Lower leg skin (tissue), 3 donors: Measurements from ENCODE around the gene ETS1.

Source experiments
- POLR2A ChIP-seq, 2 donors: fragments of 450-650 bp; IDR thresholded peaks; one replicate each; pipeline ENCODE4 v1.6.1; 2016 to 2017; ENCODE audit warnings: antibody characterized with exemption in 2 of 2, mild to moderate bottlenecking in 1 of 2, moderate library complexity in 1 of 2
- TF ChIP-seq, protein P1 (sequence below), 3 donors: fragments of 450-650 bp; IDR thresholded peaks; one replicate each; pipeline ENCODE4 v1.5.1; 2016; ENCODE audit warnings: antibody characterized with exemption in 3 of 3, mild to moderate bottlenecking in 3 of 3, moderate library complexity in 2 of 3

GRCh38 chr11:128503245-128503991 lies 83.9 kb downstream of the ETS1 start:
- no peak for TF ChIP-seq POLR2A (IDR thresholded peaks at IDR 0.05)
- TF ChIP-seq, protein P1, sequence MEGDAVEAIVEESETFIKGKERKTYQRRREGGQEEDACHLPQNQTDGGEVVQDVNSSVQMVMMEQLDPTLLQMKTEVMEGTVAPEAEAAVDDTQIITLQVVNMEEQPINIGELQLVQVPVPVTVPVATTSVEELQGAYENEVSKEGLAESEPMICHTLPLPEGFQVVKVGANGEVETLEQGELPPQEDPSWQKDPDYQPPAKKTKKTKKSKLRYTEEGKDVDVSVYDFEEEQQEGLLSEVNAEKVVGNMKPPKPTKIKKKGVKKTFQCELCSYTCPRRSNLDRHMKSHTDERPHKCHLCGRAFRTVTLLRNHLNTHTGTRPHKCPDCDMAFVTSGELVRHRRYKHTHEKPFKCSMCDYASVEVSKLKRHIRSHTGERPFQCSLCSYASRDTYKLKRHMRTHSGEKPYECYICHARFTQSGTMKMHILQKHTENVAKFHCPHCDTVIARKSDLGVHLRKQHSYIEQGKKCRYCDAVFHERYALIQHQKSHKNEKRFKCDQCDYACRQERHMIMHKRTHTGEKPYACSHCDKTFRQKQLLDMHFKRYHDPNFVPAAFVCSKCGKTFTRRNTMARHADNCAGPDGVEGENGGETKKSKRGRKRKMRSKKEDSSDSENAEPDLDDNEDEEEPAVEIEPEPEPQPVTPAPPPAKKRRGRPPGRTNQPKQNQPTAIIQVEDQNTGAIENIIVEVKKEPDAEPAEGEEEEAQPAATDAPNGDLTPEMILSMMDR (IDR thresholded peaks at IDR 0.05) = no peak
